GM18520 (cell line): ENCODE measurements around the gene AQP3.
"Not testable (repeated sequence)": the region's sequence is repeated elsewhere in the genome, so short reads cannot be mapped to it uniquely, and the experiment has no call there.

Experiments
- ATAC-seq: cut with Tn5 transposase; IDR thresholded peaks from one replicate; pipeline ENCODE4 v1.9.1; 2021; ENCODE audit not compliant: unreplicated experiment

The AQP3 gene

DNA sequence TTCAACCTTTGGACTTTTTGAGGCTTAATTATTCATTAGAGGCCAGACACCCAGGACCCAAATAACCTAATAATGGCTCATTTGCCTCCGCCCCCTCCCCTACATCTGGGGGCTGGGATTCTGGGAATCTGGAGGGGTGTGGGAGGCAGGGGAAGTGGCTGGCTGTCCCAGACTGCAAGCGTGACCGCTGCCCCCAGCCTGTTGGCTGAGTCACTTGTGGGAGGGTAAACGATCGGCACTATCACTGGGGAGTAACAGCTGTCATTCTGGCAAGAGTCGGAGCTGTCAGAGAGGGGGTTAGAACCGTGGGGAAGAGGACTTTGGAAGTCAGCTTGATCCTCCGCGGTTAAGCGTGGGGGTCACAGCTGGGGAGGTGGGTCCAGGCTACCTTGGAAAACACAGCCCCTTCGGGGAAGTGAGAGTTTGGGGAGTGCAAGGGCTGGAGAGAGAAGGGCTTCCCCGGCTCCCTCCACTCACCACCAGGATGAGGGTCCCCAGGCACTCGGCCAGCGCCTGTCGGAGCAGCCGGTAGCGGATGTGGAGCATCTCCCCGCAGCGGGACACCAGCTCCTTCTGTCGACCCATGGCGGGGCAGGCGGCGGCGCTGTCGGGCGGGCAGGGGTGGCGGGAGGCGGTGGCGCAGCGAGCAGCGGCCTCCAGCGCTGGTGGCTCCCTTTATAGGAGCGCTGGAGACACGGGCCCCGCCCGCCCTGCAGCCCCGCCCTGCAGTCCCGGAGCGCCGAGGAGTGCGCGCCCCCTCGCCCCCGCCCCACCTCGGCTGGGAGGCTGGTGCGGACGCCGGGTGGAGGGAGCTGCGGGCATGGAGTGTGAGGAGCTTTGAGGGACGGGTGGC, at the start of gene AQP3:
Gene AQP3 (minus strand): TSS at position 648 of the 853 bp plus-strand sequence. CDS start 63 bp downstream, at position 585.
- ATAC-seq: peak; percentile 19

DNA sequence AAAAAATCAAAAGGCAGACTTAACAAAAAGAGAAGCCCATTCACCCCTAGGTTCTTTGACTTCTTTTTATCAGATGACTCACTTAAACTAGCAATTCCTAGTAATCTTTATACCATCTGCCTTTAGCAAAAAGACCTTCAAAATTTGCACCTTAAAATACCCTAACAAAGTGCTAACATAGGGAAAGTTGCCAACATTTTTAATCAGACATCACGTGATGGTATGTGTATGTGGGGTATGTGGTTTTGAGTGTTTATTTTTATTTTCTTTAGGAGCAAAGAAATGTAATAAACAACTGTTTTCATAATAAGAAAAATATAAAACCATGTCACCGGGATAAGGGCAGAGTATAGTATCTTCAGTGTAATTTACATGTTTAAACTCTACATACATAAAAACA, 46.4 kb upstream of the AQP3 start:
- ATAC-seq: not testable (repeated sequence)

DNA sequence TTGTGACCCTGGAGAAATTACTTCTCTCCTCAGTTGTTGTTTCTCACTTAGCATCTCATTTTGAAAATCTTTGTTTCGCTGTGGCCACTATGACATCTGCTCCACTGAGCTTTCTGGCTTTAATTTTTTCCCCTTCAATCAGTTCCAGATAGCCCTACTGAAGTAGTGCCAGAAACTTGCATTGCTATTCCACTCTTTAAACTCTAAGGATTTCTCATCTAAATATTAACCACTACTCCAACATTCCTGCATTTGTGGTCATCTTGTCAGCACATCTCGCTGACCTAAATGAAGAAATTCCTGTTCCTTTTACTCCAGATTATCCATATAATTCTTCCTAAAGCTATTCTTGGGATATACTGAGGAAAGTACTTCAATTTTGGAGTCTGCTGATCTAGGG, 41.7 kb upstream of the AQP3 start:
- no peak for ATAC-seq

DNA sequence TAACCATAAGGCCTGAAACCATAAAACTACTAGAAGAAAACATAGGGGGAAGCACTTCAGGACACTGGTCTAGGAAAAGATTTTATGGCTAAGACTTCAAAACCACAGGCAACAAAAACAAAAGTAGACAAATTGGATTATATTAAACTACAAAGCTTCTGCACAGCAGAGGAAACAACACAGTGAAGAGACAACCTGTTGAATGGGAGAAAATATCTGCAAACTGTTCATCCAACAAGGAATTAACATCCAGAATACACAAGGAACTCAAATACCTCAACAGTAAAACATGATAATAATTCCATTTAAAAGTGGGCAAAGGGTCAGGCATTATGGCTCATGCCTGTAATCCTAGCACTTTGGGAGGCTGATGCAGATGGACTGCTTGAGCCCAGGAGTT, 37.9 kb upstream of the AQP3 start:
- not testable (repeated sequence) for ATAC-seq

DNA sequence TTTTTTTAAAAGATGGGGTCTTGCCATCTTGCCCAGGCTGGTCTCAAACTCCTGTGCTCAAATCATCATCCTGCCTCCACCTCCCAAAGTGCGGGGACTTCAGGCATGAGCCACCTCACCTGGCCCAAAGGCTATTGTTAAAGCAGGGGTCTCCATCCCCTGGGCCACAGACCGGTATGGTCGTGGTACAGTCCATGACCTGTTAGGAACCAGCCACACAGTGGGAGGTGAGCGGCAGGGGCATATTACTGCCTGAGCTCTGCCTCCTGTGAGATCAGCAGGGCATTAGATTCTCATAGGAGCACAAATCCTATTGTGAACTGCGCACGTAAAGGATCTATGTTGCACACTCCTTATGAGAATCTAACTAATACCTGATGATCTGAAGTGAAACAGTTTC, 33.6 kb upstream of the AQP3 start:
- no peak for ATAC-seq

DNA sequence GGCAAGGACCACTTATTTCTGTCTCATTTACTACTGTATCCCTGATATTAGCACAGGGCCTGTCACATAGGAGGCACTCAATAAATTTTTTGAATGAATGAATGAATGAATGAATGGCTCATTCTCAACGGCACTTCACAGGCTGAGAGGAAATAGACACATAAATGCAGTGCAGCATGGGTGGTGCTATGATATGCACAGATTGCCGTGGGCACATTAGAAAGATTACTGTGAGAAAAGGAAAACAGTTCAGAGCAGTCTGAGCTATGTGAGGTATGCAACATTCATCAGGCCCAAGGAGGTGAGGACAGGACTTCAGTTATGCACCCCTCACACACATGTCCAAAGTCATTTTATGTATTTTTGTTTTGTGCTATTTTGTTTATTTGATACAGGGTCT, 32.7 kb upstream of the AQP3 start:
- ATAC-seq: no peak

DNA sequence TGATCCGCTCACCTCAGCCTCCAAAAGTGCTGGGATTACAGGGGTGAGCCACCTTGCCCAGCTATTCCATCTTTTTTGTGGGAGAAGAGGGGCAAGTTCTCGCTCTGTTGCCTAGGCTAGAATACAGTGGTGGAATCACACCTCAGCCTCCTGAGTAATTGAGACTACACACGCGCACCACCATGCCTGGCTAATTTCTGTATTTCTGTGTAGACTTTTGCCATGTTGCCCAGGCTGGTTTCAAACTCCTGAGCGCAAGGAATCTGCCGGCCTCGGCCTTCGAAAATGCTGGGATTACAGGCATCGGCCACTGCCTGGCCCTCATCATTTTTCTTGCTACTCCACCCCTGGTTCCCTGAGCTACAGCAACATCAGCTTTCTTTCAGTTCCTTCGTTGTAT, 29.1 kb upstream of the AQP3 start:
- ATAC-seq: no peak

DNA sequence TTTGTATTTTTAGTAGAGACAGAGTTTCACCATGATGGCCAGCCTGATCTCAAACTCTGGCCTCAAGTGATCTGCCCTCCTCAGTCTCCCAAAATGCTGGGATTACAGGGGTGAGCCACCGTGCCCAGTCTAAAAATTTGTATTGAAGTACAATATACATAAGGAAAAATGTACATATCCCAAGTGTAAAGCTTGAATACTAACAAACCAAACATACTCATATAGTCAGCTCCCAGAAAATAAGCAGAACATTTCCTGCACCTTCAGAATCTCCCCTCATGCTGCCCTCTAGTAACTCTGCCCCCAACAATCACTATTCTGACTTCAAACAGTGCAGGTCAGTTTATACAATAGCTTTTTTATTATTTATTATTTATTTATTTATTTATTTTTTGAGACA, 28.0 kb upstream of the AQP3 start:
- ATAC-seq: no peak

DNA sequence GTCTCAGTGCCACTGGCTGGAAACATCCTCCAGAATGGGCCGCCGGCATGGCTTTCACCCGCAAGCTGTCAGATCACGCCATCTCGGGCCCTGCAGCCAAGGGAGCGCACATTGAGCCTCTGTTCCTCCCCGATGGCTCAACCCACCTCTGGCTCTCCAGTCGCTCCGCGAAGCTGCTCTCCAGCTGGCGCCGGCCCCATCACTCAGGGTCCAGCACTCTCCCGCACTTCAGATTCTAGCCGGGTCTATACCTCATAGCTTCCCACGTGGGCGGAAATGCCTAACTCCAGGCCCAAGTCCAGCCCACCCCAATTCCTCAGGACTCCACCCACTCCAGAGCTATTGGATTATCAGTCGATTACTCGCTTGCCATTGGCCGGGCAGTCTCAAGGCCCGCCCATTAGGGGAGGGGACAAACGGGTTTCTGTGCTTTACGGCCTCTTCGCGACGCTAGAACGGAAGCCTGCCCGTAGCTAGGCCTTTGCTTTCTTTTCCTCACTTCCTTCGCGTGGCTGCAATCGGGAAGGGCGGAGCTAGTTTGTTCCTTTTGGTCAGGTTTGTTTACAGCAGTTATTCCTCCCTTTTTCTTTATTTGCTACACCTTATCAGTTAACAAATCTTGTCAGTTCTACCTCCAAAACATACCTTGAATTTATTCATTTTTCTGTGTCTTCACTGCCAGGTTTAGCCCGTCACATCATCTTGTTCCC, 26.4 kb upstream of the AQP3 start, which contains the start of gene NOL6:
Gene NOL6 (minus strand): TSS at position 282 of the 710 bp plus-strand sequence. CDS start 82 bp downstream, at position 200.
- ATAC-seq: peak; percentile 95

DNA sequence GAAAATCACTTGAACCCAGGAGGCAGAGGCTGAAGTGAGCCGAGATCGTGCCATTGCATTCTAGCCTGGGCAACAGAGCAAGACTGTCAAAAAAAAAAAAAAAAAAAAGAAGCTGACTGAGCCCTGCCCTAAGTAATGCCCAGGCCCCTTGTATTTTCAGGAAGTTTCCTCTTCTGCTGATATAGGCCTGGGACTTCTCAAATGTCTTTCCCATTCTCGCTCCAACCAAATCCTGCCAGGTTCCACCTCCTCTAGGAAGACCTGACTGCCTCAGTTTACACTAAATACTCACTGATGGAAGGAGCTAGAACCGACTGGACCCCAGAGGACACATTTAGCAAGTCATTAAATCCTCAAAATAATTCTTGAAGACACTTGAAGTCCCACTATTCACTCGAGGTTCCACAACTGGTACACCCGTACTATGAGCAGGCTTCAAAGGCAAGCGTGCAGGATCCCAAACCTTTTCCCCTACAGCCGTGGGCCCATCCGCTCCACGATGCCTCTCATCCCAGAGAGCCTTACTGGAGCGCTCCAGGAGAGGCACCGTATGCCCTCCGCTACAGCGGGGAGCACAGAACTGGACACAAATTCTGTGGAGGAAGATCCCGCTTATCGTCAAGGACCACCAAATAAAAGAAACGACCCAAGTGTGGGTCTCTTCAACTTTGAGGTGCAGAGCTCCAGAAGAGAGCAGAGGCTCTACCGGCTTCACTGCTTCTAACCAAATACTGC, 25.7 kb upstream of the AQP3 start:
- ATAC-seq: no peak

DNA sequence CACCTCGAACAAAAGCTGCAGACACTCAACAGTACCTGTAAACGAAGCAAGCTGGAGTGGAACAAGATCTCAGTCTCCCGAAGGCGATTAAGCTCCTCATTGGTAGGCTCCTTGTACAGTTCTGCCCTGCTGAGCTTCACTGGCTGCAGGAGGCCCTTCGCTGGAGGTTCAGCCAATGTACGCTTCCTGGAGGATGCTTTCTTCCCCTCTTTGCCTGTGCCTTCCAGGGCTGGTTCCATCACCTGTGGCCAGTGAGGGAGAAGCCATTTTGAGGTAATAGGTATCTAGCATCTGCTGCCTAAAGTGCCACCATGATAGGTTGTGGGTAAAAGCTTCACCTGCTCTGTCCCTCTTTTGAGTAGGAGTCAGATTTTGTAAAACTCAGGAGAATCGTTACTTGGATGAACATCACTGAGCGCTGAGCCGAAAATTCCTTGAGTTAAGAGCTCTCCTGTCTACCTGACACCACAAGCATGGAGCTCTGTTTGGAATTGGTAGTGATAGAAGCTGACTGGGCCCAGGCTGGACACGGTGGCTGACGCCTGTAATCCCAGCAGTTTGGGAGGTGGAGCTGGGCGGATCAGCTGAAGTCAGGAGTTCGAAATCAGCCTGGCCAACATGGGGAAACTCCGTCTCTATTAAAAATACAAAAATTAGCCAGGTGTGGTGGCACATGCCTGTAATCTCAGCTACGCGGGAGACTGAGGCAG, 24.9 kb upstream of the AQP3 start:
- no peak for ATAC-seq

DNA sequence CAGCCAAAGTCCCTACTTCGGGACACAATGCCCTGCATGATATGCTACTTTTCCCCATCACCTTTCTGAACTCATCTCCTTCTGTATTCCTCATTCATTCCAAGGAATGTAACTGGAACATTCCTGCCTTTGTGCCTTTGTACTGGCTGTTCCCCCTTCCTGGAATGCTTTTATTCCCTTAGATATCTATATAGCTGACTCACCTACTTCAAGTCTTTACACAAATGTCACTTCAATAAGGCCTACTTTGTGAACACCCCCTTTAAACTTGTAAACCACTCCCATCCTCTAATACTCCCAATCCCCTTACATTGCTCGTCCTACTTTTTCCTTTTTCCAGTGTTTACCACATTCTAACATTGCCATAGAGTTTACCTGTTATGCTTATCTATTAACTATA, 24.0 kb upstream of the AQP3 start:
- ATAC-seq: no peak

DNA sequence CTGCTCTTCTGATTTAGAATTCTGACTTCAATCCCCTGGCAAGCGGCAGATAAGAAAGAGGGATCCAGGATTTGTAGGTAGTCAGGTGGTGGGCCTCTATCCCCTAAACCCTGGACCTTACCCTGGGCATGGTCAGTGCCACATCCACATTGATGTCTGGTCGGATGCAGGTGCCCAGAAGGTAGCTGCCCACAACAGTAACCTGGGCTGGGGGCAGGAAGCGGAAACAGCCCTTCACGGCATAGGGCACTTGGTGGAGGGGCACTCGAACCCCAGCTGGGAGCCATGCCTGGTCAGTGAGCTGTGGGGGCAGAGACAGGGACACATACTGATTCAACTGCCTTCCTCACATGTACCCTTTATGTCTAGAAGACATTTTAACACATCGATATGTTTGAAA, 22.5 kb upstream of the AQP3 start:
- no peak for ATAC-seq

DNA sequence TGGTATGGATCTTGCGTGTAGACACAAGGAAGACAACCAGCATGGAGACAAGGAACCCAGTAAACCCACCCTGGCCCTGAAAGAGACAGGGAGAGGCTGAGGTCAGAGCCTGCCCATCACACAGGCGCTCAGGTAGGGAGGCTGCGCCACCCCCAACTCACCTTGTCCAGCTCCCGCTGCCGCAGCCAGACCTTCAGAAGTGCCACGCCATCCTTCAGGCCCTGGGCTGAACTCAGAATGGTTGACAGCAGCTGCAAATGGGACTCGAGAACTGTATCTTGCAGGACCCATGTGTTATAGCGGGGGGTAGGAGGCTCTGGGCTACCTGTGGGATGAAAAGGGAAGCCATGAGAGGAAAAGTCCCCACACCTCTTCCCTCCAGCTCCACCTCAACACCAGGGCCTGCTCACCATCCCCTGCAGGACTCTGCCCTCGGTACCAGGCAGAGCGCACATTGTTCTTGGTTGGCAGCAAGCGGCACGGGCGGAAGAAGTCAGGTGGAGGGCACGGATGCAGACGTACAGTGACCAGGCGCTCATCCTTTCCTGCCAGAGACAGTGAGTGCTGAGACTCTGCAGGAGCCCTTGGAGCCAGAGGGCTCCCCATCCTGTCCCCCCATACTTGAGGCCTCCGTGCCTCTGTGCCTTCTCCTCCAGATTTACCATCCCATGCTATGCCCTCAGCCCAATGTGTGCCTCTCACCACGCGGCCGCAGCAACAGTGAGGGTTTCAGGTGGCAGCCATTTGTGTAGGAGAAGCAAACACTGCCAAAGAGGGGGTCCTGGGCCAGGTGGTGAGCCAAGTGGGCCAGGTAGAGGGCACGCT, 21.6 kb upstream of the AQP3 start:
- no peak for ATAC-seq

DNA sequence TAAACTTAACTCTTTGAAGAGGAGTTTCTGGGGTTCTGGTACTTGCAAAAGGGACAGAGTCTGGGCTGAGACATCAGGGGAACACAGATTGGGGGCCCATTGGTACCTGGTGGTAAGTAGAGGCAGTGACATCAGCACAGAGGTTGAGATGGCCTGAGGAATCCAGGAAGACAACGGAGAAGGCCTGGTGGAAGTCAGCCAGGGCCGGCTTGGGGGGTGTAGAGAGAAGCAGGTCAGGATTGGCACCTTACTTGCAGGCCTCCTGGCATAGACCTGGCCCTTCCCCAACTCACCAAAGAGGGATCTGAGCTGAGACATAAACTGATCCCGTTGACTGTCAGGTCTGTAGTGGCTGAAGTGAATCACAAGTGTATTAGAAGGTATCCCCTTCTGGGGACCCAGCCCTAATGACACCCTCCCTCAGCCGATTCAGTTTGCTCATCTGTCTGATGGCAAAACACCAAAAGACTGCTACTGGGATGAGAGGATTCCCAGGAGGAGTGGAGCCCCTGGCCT, 20.9 kb upstream of the AQP3 start:
- ATAC-seq: no peak

DNA sequence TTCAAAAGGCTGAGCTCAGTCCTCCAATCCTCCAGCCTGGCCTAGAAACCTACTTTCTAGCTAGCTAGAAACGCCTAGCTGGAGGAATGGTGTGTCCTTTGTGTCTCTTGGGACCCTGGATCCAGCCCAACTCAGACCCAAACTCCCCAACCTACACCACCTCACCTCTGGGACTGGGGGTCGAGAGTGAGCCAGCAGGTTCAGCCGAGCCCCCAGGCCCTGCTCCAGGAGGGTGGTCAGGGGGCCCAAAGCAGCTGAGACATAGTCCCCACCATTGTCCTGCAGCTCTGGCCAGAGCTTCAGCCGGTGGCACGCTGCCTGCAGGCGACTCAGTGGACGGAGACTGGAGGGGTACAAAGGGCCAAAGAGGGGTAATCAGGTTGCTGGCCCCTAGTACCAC, 20.1 kb upstream of the AQP3 start:
- no peak for ATAC-seq

DNA sequence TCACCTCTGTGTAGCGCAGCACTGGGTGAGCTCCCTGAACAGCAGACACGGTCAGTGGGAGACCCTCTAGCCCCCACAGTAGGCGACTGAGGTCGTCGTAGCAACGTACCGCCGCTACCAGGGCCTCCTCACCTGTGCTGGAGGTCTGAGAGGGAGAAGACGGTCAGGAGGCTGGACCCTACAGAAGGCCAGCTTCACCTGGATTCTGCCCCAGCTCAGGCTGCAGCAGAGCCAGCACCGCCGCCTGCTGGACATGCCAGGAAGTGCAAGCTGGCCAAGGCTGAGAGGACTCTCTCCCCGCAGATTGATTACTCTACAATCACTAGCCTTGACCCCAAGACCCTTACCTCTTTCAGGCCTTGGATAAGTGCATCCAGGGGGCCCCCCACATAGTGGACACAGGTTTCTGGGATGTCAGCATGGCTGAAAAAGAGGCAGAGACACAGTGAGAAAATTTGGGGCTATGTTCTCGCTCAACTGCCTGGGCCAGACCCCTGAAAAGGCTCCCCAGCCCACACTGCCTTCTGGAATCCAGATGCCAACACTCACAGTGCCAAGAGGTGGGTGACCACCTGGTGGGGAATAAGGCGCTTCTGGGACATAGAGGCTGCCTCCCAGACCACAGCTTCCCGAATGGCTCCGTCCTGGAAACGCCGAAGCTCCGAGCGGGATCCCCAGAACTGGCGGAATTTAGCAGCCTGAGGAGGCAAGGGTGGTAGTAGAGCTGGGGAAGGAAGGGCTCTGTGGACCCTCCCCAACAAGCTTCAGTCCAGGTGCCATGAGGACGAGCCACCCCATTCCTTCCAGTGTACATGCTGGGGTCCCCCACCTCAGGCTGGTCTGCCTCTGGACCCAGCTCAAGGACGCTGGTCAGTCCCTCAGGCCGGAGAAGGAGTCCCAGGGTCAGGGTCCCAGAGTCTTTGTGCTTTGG, 19.4 kb upstream of the AQP3 start:
- no peak for ATAC-seq

DNA sequence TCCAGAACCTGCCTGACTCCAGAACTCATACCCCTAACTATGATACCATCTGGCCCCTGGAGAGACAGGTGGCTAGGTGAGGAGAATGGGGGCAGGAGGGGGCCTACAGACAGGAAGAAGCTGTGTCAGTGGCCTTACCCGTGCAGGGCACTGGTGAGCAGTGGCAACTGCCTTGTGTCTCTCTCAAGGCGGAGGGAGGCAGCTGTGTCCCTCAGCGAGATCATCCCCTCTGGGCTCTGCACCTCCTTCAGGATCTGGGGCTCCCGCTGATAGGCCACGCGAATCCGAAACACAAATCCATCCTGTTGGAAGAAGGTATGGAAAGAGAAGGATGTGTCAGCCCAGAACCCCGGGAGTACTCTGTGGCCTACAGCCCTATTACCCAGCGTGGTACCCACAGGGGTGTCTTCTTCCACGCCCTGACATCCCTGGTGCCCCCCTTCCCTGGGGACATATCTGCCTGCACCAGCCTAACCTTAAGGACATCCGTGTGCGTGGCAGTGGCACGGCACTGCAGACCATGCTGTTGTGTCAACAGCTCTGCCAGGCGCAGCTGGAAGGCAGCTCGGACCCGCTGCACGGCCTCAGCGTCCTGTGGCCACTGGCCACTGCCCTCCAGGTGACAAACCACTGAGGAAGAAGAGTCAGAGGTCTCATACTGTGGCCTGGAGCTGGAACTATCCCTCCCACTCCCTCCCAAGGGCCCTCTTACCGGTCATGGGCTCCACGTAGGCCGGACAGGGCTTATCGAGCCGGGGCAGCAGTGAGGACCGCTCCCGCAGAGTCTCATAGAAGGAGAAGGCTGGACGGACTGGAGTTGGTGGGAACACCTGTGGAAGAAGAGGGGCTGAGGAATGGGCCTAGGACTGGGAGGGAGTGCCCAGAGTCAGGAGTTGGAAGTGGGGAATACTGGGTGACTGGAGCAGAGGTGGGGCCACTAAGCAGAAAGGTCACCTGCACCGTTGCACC, 18.5 kb upstream of the AQP3 start:
- ATAC-seq: no peak
